NCI-H1694 (cell line): ENCODE measurements around the gene RNF224.

Experiments used
- DNase-seq: peaks from one replicate; lab custom pipeline; 2025; lab: John Stamatoyannopoulos, UW

Gene RNF224

GRCh38 chr9:137273611-137274320 lies 46.5 kb downstream of the RNF224 start:
- DNase-seq, result no peak

GRCh38 chr9:137275203-137275587 lies 47.9 kb downstream of the RNF224 start:
- DNase-seq, result no peak

- no peak for DNase-seq
Measured at GRCh38 chr9:137275588-137276472, 48.5 kb downstream of the RNF224 start.

- DNase-seq, result no peak
Measured at GRCh38 chr9:137276473-137277328, 49.4 kb downstream of the RNF224 start.

GRCh38 chr9:137277329-137278041 lies 50.2 kb downstream of the RNF224 start, which contains the start of gene TOR4A:
Gene TOR4A, plus strand, starts transcription at chr9:137277726. Its CDS starts 964 bp downstream, at chr9:137278690.
- DNase-seq, result no peak

GRCh38 chr9:137278061-137278701 lies 50.9 kb downstream of the RNF224 start:
- no peak for DNase-seq
